NCI-H1417 treated with DMSO at 0.1 percent for 48 hours (cell line): ENCODE results near the gene BOK.

Experiments
- DNase-seq: peaks from one replicate; lab custom pipeline; 2025; lab: John Stamatoyannopoulos, UW

Gene BOK

DNA sequence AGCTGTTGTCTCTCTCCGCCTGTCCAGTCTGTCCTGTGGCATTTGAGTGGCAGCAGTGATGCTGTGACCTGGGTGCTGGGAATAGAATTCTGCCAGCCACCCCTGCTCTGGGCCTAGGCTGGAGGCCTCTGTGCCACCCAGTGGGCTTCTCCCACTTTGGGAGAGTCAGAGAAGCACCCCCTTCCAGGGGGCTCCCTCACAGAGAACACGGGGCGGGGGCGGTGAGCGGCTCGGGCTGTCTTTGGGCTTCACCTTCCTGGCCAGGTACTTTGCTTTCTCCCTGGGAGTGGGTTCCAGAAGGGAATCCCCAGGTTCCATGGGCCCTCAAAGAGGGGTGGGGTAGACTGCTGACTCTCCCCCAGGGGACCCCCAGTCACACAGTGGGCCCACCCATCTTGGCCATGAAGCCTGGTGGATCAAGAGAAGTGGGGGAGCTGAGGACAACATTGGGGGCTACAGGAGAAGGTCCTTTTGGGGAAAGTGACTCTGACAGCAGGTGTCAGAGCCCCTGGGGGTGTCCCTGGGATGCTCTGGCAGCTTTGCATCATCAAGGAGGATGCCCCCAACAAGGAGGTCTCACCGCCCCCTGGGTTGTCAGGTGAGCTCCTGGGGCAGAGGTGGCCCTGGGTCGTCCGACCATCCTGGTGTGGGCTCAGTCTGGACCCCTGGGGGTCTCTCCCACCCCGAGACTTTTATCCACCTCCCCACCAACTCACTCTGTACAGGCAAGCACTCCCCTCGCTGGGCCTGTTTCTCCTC lies 18.8 kb upstream of the BOK start:
- no peak for DNase-seq

DNA sequence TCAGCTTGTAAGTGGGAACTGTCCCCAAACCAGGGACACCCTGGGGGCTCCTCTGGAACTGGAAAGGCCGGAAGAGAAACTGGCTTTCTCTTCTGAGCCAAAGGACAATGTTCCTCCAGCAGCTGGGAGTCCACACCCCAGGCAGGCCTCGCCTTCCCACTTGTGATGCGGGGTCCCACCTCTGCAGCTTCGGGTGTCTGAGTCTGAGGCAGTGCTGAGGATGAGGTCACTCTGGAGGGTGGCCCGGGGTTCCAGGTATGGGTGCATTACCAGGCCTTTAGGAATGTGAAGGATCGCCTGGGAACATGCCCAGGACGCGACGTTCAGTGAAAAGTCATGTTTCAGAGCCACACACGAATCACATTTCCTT lies 18.2 kb upstream of the BOK start:
- DNase-seq, result no peak

DNA sequence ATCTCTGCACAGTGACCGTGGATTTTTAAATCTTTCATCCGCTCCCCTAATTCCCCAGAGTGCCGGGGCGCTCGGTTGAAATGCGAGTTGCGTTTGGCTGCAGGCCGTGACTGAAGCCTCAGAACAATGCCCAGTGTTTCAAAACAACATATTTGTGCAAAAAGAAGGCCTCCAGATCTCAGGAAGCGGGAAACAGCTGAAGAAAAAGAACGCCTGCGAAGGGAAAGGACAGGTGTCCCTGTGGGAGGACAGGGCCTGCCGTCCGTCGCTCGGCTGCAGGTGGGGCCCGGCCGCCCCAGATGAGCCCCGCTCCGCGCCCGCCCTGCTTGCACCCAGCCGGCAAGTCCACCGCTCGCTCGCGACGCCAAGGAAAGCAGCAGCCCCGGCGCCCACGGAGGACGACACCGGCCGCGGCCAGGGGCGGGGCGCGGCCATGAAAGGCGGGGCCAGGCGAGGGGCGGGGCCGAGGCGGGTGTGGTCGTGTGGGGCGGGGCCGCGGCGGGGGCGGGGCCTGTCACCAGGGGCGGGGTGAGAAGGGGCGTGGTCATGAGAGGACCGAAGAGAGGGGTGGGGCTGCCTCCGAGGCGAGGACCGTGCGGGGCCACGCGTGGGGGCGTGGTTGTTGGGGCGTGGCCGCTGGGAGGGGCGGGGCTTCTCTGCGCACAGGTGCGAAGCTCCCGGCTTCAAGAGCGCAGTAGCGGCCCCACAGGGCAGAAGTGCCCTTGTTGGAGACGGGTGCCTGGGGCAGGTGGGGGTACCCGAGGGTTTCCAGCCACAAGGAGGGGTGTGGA lies 17.6 kb upstream of the BOK start:
- DNase-seq, result no peak

DNA sequence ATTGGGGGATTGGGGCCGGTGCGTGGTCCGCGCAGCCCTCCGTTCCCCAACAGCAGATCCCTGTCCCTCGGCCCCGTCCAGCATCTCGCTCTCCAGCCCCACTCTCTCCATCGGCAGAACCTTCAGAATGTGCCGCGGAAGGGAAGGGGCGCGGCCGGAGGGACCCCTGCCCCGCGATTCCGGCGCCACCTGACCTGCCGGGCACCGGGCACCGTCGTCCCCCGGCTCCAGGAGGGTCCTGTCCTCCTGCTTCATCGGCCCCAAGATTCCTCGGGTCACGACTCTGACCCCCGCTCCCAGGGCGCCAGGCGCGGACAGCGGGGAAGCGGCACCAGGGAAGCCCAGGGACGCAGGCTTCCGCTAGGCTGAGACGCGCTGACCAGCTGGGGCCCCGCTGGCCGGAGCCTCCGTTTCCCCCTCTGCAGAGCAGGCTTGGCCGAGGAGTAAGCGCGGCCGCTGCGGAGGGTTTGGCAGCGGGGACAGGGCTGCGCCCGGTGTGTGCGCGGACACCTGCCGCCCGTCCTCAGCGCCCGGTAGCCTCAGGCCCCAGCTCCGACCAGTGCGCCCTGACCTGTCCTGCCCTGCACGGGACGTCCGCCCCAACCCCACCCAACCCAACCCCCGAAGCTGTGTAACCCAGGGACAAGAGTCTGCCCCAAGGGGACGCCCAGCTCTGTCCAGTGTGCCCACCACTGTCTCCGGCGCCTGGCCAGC lies 16.8 kb upstream of the BOK start:
- no peak for DNase-seq

DNA sequence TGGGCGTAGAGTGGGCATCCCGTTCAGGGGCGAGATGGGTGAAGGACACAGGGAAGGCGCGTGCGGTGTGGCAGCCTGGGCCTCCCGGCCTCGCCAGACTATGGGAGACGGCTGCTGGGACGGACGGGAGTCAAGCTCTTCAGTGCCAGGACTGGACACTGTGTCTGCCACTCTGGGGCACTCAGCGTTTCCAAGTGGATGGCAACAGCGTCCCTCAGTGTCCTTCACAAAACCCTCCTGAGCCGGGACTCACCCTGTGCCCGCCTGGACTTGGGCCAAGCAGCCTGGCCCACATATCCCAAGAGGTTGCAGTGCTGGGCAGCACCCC lies 16.3 kb upstream of the BOK start:
- DNase-seq, result no peak

DNA sequence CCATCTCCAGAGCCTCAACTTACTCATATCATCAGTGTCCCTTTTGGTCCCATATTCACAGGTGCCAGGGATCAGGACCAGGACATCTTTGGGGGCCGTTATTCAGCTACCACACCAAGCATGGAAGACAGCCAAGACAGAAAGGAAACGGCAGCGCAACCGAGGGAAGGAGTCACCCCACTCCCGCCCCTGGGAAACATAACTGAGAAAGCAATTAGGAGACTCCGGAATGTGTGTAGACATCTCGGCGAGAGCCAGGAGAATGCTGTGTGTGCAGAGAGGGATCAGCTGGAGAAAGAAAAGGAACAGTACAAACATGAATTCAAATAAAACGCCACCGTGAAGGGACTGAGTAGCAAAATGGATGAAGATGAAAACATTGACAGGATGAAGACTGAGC lies 13.4 kb upstream of the BOK start:
- no peak for DNase-seq

DNA sequence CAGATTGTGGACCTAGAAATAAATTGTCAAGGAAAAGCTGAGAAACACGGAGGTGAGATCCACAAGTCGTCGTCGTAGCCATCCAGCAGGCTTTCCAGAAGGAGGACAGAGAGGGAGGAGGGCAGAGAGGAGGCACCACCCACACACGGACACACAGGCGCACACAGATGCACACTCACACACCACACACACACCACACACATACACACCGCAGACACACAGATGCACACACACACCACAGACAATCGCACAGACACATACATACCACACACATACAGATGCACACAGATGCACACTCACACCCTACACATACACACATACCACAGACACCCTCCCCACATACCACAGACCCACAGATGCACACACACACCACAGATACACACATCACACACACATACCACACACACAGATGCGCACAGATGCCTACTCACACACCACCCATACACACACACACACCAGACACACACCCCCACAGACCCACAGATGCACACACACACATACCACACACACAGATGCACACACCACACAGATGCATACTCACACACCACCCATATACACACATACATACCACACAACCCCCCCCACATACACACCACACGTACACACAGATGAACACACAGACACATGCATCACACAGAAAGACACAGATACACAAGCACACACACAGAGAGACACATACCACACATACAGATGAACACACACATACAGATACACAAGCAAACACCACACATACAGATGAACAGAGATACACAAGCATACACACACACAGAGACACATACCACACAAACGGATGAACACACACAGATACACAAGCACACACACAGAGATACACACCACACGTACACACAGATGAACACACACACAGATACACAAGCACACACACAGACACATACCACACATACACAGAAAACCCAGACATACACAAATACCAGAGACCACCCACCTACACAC lies 12.7 kb upstream of the BOK start:
- DNase-seq, result no peak

DNA sequence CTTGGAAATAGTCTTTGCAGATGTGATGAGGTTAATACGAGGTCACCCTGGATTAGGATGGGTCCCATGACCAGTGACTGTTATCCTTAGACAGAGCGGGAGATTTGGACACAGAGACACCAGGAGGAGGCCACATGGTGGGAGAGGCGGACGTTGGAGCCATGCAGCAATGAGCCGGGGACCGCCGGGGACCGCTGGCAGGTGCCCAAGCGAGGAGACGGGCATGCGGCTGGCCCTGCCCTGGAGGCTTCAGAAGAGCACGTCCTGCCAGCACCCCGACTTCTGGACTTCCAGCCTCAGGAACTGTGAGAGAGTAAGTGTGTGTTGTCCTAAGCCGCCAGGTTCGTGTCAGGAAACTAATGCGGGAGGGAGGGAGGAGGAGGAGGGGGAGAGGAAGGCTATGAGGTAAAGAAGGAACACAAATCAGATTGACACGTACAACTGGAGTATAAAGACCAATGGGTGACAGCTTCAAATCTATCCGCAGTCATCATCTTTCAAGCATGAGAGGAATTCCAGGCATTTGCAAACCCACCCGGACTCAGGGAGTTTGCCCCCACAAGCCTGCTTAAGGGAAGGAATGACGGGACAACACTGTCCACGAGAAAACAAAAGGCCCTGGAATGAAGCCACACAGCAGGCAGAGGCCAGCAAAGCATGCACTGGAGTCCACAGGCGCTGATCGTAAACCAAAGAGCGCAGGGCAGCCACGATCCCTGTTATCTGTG lies 11.6 kb upstream of the BOK start:
- no peak for DNase-seq

DNA sequence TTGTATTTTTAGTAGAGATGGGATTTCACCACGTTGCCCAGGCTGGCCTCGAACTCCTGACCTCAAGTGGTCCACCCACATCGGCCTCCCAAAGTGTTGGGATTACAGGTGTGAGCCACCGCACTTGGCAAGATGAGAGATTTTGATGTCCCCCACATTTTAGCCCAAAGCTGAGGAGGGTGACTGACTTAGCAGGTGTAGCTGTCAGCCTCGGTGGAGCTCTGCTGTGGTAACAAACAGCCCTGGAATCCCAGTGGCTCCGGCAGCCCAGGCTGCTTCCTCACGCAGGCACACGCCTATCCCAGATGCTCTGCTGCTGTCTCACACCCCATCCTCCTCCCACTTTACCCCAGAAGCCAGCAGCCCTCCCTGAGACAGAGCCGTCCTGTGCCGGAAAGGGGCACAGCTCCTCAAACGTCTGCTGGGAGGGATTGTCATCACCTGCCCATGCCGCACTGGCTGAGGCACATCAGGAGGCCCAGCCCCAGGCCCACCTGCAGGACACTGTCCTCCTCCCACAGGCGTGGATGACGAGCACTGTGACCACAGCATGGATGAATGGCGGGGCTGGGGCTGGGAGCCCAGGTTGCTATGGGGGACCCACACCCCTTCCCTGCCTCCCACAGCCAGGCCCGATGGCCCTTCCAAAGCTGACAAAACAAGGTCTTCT lies 10.6 kb upstream of the BOK start:
- DNase-seq, result no peak

DNA sequence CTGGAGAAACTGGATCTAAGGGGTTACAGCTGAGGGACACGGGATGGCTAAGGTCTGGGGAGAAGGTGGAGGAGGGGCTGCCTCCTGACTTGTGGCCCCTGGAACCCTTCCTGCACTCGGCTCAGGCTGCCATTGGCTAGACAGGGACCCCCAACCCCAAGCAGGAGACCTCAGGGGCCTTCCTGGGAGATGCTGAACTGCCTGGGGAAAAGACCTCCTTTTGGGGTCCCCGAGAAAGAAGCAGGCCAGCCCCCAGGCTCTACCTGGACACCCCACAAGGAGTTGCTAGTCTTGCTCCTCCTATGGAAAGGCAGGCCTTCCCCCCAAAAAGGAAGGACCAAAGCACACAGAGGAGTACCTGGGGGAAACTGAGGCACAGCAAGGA lies 10.1 kb upstream of the BOK start:
- DNase-seq, result no peak

DNA sequence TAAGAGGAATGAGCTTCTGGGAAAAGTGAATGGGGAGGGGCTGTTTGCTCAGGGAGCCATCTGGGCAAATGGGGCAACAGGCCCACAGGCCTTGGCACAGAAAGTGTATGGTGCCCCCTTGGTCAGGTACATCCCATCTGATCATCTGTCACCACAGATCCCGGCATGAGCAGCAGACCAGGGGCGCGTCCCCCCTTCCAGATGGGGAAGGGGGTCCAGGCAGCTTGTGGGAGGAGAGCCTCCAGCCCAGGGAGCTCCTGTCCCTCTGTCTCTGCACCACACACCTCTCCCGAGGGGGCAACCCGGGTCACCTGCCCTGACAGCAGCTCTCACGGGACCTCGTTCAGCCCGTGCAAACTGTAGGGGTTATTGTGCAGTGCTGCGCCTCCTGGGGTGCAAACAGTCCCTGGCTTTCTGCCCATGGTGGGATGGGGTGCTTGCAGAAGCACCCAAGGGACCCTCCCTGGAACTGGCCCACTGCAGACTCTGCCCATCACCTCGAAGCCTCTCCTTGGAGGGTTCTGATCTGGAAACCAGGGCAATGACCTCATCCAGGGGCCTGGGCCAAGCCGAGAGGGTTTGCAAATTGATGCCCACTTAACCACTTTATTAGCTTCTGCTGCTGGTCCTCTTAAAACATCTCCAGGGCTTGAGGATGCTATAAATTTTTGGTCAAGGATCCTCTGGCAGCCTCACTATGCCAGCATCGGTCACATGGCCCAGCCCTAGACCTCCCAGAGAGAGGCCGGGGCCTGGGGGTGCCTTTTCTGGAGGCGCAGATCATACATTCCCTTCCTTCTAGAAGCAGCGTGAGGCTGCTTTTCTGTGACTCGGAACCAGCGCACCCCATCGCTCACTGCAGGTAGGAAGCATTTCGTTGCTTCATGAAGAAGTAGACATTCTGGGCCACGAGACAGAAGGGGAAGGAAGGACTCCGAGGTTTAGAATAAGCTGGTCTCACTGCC lies 7.6 kb upstream of the BOK start:
- DNase-seq, result no peak

DNA sequence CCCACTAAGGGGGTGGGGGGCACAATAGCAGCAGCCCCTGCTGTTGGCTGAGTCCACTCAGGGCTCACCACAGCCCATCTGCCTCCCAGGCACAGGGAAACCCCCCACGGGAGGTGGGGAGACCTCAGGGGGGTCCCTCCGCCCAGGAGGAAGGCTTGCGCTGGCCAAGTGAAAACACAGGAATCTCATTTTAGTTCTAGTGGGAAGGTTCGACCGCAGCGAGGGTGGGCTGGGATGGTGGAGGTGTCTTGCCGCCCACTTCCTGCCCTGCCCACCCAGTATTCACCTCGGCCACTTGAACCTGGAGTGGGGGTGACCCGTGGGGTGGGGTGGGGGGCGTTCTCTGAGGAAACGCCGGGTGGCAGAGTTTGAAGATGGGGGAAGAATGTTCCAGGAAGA lies 6.9 kb upstream of the BOK start:
- DNase-seq, result no peak

DNA sequence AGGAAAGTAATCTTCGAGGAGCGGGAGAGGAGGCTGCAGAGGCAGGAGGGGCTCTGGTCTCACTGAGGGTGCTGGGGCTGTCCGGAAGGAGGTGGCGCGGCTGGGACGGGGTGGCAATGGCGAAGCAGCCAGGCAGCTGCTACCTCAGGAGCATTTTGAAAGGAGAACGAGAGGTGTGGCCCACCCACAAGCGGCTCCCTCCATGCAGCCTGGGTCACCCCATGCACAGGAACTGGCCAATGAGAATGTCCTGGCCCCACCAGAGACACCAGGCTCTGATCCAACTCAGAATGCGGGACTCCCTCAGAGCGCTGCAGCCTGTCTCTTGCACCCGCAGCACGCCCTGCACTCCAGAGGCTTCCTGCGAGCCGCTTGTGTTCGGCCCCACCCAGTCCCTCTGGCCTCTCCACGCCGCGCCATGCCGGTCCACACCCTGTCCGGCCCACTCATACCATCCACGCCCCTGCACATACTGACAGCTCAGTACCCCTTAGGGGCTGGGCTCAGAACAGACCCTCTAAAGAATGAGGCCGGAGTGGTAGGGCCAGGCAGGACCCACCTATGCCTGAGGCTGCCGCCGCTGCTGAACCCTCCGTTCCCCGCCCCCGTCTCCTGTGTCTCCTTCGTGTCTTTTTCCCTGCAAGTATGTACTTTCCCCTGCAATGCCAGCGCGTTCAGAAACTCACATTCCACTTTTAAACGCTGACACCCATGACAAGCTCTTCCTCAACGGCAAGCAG lies 6.4 kb upstream of the BOK start:
- no peak for DNase-seq

DNA sequence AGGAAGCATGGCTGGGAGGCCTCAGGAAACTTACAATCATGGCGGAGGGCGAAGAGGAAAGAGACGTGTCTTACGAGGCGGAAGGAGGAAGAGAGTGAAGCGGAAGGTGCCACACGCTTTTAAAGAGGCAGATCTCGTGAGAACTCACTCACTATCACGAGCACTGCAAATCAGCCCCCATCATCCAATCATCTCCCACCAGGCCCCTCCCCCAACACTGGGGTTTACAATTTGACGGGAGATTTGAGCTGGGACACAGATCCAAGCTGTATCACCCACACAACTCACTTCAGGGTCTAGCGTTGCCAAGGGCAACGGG lies 5.1 kb upstream of the BOK start:
- no peak for DNase-seq

DNA sequence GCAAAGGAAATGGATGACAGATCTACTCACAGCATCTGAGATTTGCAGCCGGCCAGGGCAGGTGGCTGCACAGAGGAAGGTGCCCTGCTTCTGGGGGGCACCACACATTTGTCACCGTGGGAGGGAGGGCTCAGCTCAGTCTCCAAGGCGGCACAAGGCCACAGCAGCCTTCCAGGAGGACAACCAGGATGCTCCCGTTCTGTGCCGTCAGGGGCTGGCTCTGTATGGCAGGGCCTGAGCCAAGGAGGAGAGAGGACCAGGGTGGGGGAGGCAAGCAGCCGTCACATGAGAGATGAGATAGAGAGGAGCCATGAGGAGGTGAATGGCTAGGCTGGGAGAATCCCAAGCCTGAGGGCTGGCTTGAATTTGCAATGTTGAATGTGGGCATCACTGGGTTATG lies 4.6 kb upstream of the BOK start:
- DNase-seq, result no peak

DNA sequence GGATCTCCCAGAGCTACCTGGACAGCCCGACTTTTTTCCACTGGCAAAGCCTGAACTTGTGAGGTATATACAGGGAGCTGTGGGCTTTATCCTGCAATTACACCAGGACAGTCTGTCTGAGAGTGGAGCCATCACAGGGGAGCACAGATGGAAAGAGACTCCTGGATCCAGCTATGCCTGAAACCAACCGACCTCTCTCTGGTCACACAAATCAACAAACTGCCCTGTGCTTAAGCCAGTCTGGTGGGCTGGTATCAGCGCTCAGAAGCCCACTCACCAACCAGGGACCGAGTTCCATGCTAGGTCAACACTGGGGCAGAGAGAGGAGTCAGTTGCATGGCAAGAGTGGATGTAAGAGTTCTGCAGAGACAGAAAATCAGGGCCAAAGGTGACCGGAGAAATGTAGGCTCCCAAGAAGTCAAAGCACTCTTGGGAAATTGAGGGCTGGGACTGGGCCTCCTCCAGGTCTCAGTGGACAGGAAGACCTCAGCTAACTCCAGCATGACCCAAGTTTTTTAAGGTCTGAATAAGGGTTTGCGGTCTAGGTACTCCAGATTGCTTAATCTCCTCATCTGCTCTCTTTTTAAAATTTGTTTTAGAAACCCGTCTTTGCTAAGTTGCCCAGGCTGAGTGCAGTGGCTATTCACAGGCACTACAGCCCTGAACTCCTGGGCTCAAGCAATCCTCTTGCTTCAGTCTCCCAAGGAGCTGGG lies 3.8 kb upstream of the BOK start:
- DNase-seq, result no peak

DNA sequence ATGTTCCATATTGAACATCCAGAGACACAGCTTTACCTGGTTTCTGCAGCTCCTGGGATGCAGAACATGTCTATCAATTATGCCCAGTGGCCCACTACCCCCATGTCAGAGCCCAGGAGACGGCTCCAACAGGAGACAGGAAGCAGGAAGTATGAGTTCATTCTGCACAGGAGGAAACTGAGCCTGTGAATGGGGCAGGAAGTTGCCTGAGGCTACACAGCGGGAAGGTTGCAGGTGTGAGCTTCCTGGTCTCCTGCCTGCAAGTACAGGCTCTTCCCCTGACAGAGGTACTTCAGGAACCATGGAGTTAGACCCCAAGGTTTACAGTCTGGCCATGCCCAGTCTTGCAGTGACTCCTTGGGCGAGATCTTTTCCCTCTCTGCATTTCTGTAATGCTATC lies 2.8 kb upstream of the BOK start:
- no peak for DNase-seq

DNA sequence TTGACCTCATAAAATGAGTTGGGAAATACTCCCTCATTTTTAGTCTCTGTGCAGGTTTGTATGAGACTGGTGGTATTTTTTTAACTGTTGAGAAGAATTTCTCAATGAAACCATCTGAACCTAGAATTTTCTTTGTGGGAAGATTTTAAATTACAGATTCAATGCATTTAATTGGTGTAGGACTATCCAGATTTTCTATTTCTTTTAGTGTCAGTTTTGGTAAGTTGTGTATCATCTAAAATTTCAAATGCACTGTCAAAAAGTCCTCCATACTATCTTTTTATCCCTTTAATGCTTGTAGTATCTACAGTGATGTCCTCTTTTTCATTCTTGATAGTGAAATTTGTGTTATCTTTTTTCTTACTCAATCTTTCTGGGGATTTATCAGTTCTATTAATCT lies 1.8 kb upstream of the BOK start:
- no peak for DNase-seq
